ENCODE results near the gene TWIST2. TPM values are rescaled to one million over a fixed set of nuclear protein-coding genes. Genes with fewer than 3 reads are reported as not detected.

The TWIST2 gene
- polyA plus RNA-seq, 1 of the 3 experiments (the other 2 are of a cell fraction), result 19.5 TPM

DNA sequence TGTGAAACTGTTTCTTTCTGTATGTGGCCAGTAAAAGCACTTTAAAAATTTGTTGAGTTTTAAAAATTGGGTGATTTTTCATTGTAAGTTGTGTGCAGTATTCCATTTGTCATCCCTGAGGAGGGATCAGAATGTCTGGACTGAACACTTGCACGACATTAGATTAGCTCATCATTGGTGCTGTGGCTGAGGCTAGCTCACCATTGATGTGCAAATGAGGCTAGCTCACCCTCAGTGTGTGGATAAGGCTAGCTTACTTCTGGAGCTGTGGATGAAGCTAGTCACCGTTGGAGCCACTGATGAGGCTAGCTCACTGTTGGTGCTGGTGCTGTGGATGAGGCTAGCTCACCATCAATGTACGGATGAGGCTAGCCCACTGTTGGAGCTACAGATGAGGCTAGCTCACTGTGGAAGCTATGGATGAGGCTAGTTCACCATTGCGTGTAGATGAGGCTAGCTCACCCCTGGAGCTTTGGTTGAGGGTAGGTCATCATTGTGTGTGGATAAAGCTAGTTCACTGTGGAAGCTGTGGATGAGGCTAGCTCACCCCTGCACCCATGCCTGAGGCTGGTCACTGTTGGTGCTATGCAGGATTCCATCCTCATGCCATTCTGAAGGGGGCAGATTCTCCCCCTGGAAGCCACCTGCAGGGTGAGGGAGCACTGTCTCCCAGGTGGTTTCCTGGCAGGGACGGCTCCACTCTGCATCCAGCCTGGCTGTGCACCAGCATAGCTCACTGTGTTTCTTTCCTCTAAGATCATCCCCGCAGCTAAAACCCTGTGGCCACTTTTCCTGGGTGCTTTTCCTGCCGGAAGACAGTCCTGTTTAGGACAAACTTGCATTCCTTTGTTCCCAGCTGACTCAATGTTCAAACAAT, 101.1 kb downstream of the TWIST2 start:
- no peaks in the 10 kb centered on the region for H3K9me2 ChIP-seq
- CTCF ChIA-PET, result interaction anchor here (1.5 to 2.0 kb wide), 2 partner anchors 20 to 22 kb away, joined by 4 to 5 read pairs; no protein-coding TSS in a partner anchor
- no peak overlapping the region for H3K4me3 ChIP-seq (ENCODE audit: low read depth in 2 of 2, low read length in 1 of 2)
- H3K4me2 ChIP-seq, result no peak overlapping the region
- no peak for TF ChIP-seq NRF1 (IDR thresholded peaks at IDR 0.05; ENCODE audit: low read depth, low read length)
- no peak for TF ChIP-seq TEAD4 (IDR thresholded peaks at IDR 0.05; ENCODE audit: borderline replicate concordance, insufficient read depth)
- TF ChIP-seq RXRA (IDR thresholded peaks at IDR 0.05; ENCODE audit: borderline replicate concordance, low read depth), result no peak
- TF ChIP-seq, protein P1, sequence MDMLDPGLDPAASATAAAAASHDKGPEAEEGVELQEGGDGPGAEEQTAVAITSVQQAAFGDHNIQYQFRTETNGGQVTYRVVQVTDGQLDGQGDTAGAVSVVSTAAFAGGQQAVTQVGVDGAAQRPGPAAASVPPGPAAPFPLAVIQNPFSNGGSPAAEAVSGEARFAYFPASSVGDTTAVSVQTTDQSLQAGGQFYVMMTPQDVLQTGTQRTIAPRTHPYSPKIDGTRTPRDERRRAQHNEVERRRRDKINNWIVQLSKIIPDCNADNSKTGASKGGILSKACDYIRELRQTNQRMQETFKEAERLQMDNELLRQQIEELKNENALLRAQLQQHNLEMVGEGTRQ (IDR thresholded peaks at IDR 0.05; ENCODE audit: borderline replicate concordance, low read depth, low read length), result no peak
- TF ChIP-seq TAF1 (IDR thresholded peaks at IDR 0.05; ENCODE audit: borderline replicate concordance, low read depth, low read length), result no peak
- TF ChIP-seq, protein P2, sequence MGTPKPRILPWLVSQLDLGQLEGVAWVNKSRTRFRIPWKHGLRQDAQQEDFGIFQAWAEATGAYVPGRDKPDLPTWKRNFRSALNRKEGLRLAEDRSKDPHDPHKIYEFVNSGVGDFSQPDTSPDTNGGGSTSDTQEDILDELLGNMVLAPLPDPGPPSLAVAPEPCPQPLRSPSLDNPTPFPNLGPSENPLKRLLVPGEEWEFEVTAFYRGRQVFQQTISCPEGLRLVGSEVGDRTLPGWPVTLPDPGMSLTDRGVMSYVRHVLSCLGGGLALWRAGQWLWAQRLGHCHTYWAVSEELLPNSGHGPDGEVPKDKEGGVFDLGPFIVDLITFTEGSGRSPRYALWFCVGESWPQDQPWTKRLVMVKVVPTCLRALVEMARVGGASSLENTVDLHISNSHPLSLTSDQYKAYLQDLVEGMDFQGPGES (IDR thresholded peaks at IDR 0.05; ENCODE audit: low read depth, low read length), result no peak
- TF ChIP-seq, protein P3, sequence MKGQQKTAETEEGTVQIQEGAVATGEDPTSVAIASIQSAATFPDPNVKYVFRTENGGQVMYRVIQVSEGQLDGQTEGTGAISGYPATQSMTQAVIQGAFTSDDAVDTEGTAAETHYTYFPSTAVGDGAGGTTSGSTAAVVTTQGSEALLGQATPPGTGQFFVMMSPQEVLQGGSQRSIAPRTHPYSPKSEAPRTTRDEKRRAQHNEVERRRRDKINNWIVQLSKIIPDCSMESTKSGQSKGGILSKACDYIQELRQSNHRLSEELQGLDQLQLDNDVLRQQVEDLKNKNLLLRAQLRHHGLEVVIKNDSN (IDR thresholded peaks at IDR 0.05; ENCODE audit: borderline replicate concordance, low read depth), result no peak
- no peak for TF ChIP-seq RCOR1 (IDR thresholded peaks at IDR 0.05; ENCODE audit: low read length)
- TF ChIP-seq, protein P4, sequence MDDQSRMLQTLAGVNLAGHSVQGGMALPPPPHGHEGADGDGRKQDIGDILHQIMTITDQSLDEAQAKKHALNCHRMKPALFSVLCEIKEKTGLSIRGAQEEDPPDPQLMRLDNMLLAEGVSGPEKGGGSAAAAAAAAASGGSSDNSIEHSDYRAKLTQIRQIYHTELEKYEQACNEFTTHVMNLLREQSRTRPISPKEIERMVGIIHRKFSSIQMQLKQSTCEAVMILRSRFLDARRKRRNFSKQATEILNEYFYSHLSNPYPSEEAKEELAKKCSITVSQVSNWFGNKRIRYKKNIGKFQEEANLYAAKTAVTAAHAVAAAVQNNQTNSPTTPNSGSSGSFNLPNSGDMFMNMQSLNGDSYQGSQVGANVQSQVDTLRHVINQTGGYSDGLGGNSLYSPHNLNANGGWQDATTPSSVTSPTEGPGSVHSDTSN (IDR thresholded peaks at IDR 0.05), result no peak
- TF ChIP-seq FOSL2 (IDR thresholded peaks at IDR 0.05; ENCODE audit: borderline replicate concordance, low read depth), result no peak
- TF ChIP-seq YY1 (IDR thresholded peaks at IDR 0.05; ENCODE audit: low read depth), result no peak
- TF ChIP-seq, protein P5, sequence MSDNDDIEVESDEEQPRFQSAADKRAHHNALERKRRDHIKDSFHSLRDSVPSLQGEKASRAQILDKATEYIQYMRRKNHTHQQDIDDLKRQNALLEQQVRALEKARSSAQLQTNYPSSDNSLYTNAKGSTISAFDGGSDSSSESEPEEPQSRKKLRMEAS (IDR thresholded peaks at IDR 0.05; ENCODE audit: low read depth), result no peak
- no peak for TF ChIP-seq TCF12 (IDR thresholded peaks at IDR 0.05)
- H3F3A ChIP-seq (replicated peaks; ENCODE audit: insufficient read depth), result no peaks in the 10 kb centered on the region
- no peak overlapping the region for H2AFZ ChIP-seq (ENCODE audit: low read depth)
- no peak overlapping the region for H3K9ac ChIP-seq
- H3K27me3 ChIP-seq (ENCODE audit: insufficient read depth), result no peaks in the 10 kb centered on the region
- H3K79me2 ChIP-seq (ENCODE audit: insufficient read depth), result no peaks in the 10 kb centered on the region
- H3K4me1 ChIP-seq (ENCODE audit: control insufficient read depth in 1 of 2, insufficient read depth in 2 of 2, low read depth in 1 of 2, low read length in 1 of 2), result no peaks in the 10 kb centered on the region; a peak in 1 of 4 replicates
- H3K9me3 ChIP-seq, result no peaks in the 10 kb centered on the region
- POLR2A ChIA-PET, result no interaction called here
- H4K20me1 ChIP-seq (ENCODE audit: insufficient read depth), result no peaks in the 10 kb centered on the region
- 65% methylated on average over 7 of the region's 7 CpGs for WGBS (ENCODE audit: low lambda C conversion rate)
- no peak for DNase-seq
- H3K27ac ChIP-seq (ENCODE audit: low read depth in 2 of 2, low read length in 1 of 2), result peak overlapping the region in 1 of 2 experiments; percentile 36; a peak in 2 of 4 replicates
- H3K36me3 ChIP-seq (replicated peaks in 1 of 2; ENCODE audit: control insufficient read depth in 1 of 2, insufficient read depth in 2 of 2, low read length in 1 of 2), result no peaks in the 10 kb centered on the region
